NCI-H2029 treated with DMSO at 0.1 percent for 48 hours (cell line): Measurements from ENCODE around the gene PCCB.
"Not testable (repeated sequence)": the region's sequence is repeated elsewhere in the genome, so short reads cannot be mapped to it uniquely, and the experiment has no call there.

Experiments used
- DNase-seq: peaks from one replicate; lab custom pipeline; 2025; lab: John Stamatoyannopoulos, UW

PCCB gene

GRCh38 chr3:136329593-136329992, 79.5 kb downstream of the PCCB start:
- no peak for DNase-seq

DNA sequence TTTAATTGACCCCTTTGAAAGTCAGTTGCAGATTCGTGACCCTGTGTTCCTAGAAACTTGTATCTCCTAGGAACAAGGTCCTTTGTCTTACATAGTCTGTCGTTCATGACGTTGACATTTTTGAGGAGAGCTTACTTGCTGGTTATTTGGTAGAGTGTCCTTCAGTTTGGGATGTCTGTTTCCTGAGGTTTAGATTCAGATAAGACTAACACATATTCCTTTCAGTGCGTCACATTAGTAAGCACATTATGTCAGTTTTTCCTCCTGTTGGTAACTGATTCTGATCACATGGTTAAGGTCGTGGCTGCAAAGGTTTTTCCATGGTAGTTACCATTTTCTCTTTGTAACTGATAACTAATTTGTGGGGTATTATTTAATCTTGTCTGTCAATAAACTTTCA, 80.8 kb downstream of the PCCB start:
- no peak for DNase-seq

DNA sequence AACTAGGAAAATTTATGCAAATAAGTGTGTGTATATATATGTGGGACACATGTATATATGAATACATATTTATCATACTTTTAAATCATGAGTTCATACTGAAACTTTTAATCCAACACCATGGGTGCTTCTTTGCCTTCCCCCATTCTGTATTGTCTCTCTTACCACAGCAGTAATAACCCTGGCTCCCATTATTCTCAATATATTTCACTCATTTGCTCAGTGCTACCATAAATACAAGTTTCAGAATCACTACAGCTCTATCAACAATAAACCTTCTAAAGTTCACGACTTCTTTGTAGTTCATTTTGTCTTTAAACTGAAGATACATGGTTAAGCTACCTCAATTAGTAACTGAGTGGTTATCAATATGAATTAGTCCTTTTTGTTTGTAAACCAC, 82.2 kb downstream of the PCCB start:
- no peak for DNase-seq

GRCh38 chr3:136332776-136333175, 82.6 kb downstream of the PCCB start:
- no peak for DNase-seq

- DNase-seq, result no peak
These were observed 84.1 kb downstream of the PCCB start for GRCh38 chr3:136334209-136334608.

- DNase-seq, result not testable (repeated sequence)
These were observed 84.6 kb downstream of the PCCB start for GRCh38 chr3:136334726-136335125.

DNA sequence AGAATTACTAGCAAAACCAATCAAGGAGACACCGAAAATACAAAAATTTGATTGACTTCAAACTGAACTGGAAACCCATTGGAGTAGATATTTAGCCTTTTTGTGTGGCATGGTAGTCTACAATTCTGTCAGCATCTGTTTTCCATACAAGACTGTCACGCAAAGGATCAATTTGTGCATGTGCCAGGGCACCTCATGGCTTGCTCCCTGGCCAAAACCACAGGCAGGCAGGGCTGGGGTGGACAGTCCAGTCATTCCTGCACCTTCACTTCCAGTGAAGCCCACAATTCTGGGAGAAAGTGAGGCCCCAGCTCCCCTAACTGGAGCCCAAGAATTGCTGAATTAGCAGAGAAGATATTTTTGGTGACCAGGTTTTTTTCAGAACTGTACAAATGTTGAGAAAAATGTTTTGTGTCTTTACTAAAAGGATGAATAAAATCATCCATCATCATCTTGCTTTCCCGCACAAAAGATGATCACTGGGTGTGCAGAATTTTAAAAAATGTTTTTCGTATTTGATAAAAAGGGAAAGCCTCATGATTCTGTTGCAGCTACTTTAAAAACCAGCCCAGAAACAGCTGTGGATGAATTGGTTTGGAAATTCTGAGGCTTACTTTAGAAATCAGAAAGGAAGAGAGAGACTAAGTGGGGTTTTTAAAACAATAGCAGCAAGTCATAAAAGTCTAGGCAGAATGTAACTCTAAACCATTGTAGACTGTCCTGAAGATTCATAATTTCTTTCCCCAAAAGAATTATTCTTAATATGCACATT, 86.4 kb downstream of the PCCB start:
- no peak for DNase-seq

DNA sequence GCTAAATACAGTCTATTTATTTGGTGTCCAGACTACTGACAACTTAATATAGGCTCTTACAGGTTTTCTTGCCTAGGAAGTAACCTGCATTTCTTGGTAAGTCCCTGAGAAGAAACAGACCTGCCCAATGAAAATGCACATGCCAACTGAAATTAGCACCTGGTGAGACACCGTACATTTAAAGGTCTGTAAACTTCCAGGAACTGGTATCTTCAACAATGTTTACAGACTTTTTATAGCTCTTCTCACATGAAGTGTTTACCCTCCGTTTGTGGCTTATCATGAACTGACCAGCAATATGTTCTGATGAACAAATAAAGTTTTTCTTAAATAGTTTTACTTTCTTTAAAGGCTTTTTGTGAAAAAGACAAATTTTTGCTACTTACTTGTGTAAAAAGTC, 93.3 kb downstream of the PCCB start:
- DNase-seq, result peak; percentile 80

DNA sequence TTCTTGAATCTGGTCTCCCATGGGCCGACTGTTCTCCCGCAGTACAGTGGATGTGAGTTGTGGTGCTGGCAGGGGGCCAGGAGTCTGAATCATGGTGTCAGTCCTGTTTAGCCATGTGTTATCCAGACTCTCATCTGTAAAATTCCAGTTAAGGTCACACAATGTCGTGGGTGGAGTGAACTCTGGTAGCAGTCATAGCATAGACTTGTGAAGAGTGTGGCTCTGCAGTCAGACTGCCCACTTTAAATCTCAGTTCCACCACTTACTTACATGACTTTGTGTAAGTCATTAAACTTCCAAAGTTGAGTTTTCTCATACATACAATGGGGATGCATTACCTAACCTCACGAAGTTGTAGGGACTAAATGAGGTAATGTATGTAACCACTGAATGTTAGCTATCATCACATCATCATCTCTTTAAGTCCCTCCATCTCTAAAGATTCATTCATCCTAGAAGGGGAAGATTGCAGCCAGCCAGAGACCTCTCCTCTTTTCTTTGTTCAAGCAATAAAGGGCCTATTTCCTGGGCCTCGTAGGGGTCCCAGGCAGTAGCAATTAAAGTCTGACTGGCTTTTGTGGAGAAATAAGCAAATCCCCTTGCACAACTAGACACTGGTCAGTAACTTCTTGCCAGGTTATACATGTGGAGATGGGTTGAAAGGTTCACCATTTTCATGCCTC, 93.9 kb downstream of the PCCB start:
- peak; percentile 80 for DNase-seq

- DNase-seq, result no peak
These were observed 96.3 kb downstream of the PCCB start for GRCh38 chr3:136346486-136346885.

DNA sequence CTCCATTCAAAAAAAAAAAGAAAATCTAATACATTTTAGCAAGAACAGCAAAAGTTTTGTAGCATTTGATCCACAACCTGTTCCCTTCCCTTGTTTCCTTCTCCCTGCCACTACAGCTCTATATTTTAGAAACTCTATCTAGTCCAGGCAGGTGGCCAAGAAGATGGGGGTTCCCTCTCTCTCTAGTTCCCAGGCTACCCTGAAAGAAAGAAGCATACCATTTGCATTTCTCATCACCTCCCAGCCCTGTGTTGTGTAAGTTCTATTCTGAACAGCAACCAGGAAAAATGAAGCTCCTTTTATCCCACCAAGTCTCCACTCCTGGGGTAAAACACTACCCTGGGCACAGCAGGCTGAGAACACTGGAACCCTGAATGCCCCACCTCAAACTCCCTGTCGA, 100.0 kb downstream of the PCCB start:
- DNase-seq, result no peak

- no peak for DNase-seq
These were observed 100.4 kb downstream of the PCCB start for GRCh38 chr3:136350557-136350956.

DNA sequence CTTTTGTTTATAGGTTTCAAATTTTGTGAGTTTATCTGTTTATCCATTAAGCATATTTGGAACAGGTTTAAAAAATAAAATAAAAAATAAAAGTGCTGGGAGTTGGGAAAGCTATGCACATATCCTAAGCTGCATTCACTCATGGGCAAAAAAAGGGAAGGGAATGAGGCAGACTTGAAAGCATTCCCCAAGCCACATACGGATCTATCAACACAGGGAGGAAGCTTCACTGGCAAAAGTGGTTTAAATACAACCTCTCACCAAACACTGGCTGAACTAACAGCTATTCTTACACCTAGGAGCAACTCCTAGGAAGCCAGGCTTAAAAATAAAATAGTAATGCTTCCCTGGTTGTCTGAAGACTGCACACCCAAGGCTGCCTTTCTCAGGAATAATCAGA, 101.2 kb downstream of the PCCB start:
- DNase-seq, result no peak

DNA sequence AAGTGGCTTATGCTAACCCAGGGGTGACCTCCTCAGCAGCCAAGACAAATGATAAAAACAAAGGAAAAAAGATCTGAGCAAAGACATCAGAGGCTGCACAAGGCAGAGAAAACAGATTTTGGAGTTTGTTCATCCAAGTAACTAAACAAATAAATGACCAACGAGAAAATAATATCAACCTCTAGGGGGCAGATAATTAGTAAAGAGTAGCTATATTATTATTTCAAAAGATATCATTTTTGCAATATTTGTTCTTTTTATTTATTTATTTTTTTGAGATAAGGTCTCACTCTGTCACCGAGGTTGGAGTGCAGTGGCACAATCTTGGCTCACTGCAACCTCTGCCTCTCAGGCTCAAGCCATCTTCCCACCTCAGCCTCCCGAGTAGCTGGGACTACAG, 101.8 kb downstream of the PCCB start:
- DNase-seq, result no peak

- DNase-seq, result no peak
These were observed 103.3 kb downstream of the PCCB start for GRCh38 chr3:136353461-136353860.

DNA sequence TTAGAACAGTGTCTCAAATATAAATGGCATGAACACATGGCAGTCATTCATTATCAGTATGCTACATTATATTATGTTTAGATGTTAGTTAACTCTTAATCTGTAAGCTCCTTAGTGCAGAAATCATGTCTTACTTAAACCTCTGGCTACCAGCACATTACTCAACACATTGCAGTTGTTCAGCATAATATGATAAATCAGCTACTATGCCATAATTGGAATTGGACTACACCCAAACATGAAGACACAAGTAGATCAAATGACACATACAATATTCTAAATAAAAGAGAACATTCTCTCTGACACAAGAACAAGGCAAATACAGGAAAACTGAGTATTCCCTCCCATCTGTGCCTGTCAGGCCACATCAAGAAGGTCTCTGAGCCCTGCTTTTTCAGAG, 116.1 kb downstream of the PCCB start:
- DNase-seq, result peak; percentile 58

GRCh38 chr3:136375800-136376199, 125.7 kb downstream of the PCCB start:
- not testable (repeated sequence) for DNase-seq

GRCh38 chr3:136377508-136377907, 127.4 kb downstream of the PCCB start:
- DNase-seq, result no peak

GRCh38 chr3:136378011-136378410, 127.9 kb downstream of the PCCB start:
- DNase-seq, result no peak
